ENCODE results near the gene NCAM1. TPM values are rescaled to one million over a fixed set of nuclear protein-coding genes. Genes with fewer than 3 reads are reported as not detected.

Gene NCAM1
- total RNA-seq, 1 experiment from 2014 or later: 0.33 TPM

- Histone ChIP-seq H3K4me2 (peak overlapping the region; percentile 30), H3K27ac (peak overlapping the region; percentile 83)
- POLR2A ChIA-PET (ENCODE audit: unreplicated experiment): no interaction called here
These were observed 223.3 kb downstream of the NCAM1 start for GRCh38 chr11:113184498-113184897.

GRCh38 chr11:113188371-113188834 is 227.2 kb downstream of the NCAM1 start:
- BruUV-seq (replicated peaks): no TSS peak
- CTCF ChIA-PET: no interaction called here
- H3K4me2 ChIP-seq: no peak overlapping the region
- H3K4me3 ChIP-seq: no peak overlapping the region
- no peaks in the 10 kb centered on the region for H4K20me1 ChIP-seq (ENCODE audit: insufficient read depth)
- TF ChIP-seq EZH2 (IDR thresholded peaks at IDR 0.05; ENCODE audit: low read depth) (no peak), CTCF (conservative IDR thresholded peaks at IDR 0.05) (no peak)
- H3F3A ChIP-seq (ENCODE audit: insufficient read depth, low read depth): peaks cover 11% of the 10 kb centered on the region
- H3K79me2 ChIP-seq (ENCODE audit: low read depth): no peaks in the 10 kb centered on the region
- H3K27ac ChIP-seq: peak overlapping the region; percentile 94
- no peak overlapping the region for H2AFZ ChIP-seq
- DNase-seq: peak in 1 of 2 experiments; percentile 43
- peaks cover 49% of the 10 kb centered on the region for H3K4me1 ChIP-seq (replicated peaks; ENCODE audit: insufficient read depth)
- POLR2A ChIA-PET (ENCODE audit: unreplicated experiment): no interaction called here
- H3K27me3 ChIP-seq (ENCODE audit: insufficient read depth, low read depth): no peaks in the 10 kb centered on the region
- no peaks in the 10 kb centered on the region for H3K36me3 ChIP-seq (ENCODE audit: low read depth)
- no peaks in the 10 kb centered on the region for H3K9me2 ChIP-seq (ENCODE audit: insufficient read depth)
- intact Hi-C loops (cut with micrococcal nuclease; ENCODE audit: unreplicated experiment): no loop called here
- H3K9me3 ChIP-seq (ENCODE audit: insufficient read depth, low read depth): no peaks in the 10 kb centered on the region

More at GRCh38 chr11:113184498-113184897, 223.3 kb downstream of the NCAM1 start:
- Histone ChIP-seq H3K4me3 (no peak overlapping the region), H3K9me2 (ENCODE audit: insufficient read depth) (no peaks in the 10 kb centered on the region), H3K36me3 (ENCODE audit: low read depth) (no peaks in the 10 kb centered on the region), H3K9me3 (ENCODE audit: insufficient read depth, low read depth) (no peaks in the 10 kb centered on the region), H4K20me1 (ENCODE audit: insufficient read depth) (no peaks in the 10 kb centered on the region), H2AFZ (no peak overlapping the region), H3K79me2 (ENCODE audit: low read depth) (no peaks in the 10 kb centered on the region), H3K27me3 (ENCODE audit: insufficient read depth, low read depth) (no peaks in the 10 kb centered on the region), H3K4me1 (replicated peaks; ENCODE audit: insufficient read depth) (peaks cover 29% of the 10 kb centered on the region), H3F3A (ENCODE audit: insufficient read depth, low read depth) (peaks cover 5% of the 10 kb centered on the region; the same call in 1 of the 2 replicates)
- intact Hi-C loops (cut with micrococcal nuclease; ENCODE audit: unreplicated experiment): loop anchor here (1.0 kb wide), 1 partner anchor 36 kb away; no protein-coding TSS in a partner anchor
- peak; percentile 40 to 94 for DNase-seq
- CTCF ChIA-PET: interaction anchor here (1.0 kb wide), 1 partner anchor 596 kb away, joined by 3 read pairs; no protein-coding TSS in a partner anchor
- no TSS peak for BruUV-seq (replicated peaks)
- TF ChIP-seq EZH2 (IDR thresholded peaks at IDR 0.05; ENCODE audit: low read depth) (no peak), CTCF (conservative IDR thresholded peaks at IDR 0.05) (no peak)

DNA sequence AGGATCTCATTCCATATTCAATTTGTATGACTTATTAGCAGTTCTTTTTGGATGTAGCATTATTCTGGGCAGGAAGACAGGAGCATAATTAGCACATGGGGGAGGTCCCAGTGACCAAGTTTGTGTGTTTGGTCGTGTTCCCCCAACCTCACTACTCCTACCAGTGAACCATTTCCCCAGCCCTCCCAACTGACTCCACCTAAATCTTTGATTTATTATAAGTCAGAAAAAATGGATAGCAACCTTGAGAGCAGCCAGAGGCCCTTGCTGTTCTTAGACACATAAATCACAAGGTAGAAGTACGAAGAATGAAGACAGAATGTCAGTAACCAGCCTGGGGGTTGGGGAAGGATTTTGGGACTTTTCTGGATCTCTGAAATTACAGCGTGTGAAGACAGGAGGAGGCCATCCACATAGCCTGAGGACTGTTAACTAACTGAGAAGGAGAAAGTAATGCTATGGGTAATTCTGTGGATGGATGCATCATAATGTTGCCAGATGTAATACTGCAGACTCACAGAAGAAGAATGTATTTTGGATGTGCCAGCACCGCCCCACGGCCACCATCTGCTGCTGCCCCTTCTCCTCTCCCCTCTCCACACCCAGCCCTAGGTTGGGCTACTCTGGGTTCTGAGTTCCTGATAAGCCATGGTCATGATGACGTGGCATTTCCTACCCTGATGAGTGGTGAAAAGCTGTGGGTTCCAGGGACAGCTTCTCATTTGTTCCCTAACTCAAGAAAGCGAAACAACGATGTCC is 228.9 kb downstream of the NCAM1 start:
- POLR2A ChIA-PET (ENCODE audit: unreplicated experiment): interaction anchor here (0.6 to 0.9 kb wide), 3 partner anchors 70 to 897 kb away, joined by 3 to 6 read pairs (median 6); no protein-coding TSS in a partner anchor
- Histone ChIP-seq H3F3A (ENCODE audit: insufficient read depth, low read depth) (peaks cover 11% of the 10 kb centered on the region), H3K27ac (peak overlapping the region; percentile 94), H3K9me2 (ENCODE audit: insufficient read depth) (no peaks in the 10 kb centered on the region), H2AFZ (no peak overlapping the region), H3K27me3 (ENCODE audit: insufficient read depth, low read depth) (no peaks in the 10 kb centered on the region), H3K4me2 (peak overlapping the region; percentile 51), H3K79me2 (ENCODE audit: low read depth) (no peaks in the 10 kb centered on the region), H4K20me1 (ENCODE audit: insufficient read depth) (no peaks in the 10 kb centered on the region), H3K36me3 (ENCODE audit: low read depth) (no peaks in the 10 kb centered on the region), H3K4me3 (peak overlapping the region; percentile 29; the same call in 1 of the 2 replicates), H3K9me3 (ENCODE audit: insufficient read depth, low read depth) (no peaks in the 10 kb centered on the region), H3K4me1 (replicated peaks; ENCODE audit: insufficient read depth) (peaks cover 39% of the 10 kb centered on the region)
- CTCF ChIA-PET: no interaction called here
- TF ChIP-seq CTCF (conservative IDR thresholded peaks at IDR 0.05): no peak
- TF ChIP-seq EZH2 (IDR thresholded peaks at IDR 0.05; ENCODE audit: low read depth): no peak
- peak; percentile 82 to 89 for DNase-seq
- intact Hi-C loops (cut with micrococcal nuclease; ENCODE audit: unreplicated experiment): loop anchor here (1.0 kb wide), 2 partner anchors 12 to 72 kb away; no protein-coding TSS in a partner anchor
- BruUV-seq (replicated peaks): TSS peak; percentile 98
